H1 (cell line): ENCODE measurements around the gene FXN. TPM values are rescaled to one million over a fixed set of nuclear protein-coding genes. Genes with fewer than 3 reads are reported as not detected.

Source experiments
- ASH2L ChIP-seq: fragments of 200-600, 300-600 bp; sonication (generic); IDR thresholded peaks from one replicate; pipeline ENCODE4 v1.7.1; 2017; ENCODE audit warnings: low read length
- CTBP2 ChIP-seq: IDR thresholded peaks from 2 replicates; pipeline ENCODE4 v1.7.0; 2011; ENCODE audit warnings: borderline replicate concordance, mild to moderate bottlenecking, moderate library complexity, mixed read lengths, low read length; ENCODE audit not compliant: insufficient read depth, insufficient read length
- JUN ChIP-seq: IDR thresholded peaks from 2 replicates; pipeline ENCODE4 v1.6.1; 2011; ENCODE audit warnings: low read depth, mild to moderate bottlenecking, improper control_type of control experiment, low read length
- MAX ChIP-seq: IDR thresholded peaks from 2 replicates; pipeline ENCODE4 v1.6.1; 2012; ENCODE audit warnings: inconsistent platforms
- YY1 ChIP-seq: IDR thresholded peaks from 2 replicates; pipeline ENCODE4 v1.6.1; 2011; ENCODE audit warnings: low read depth, mild to moderate bottlenecking, low read length
- polyA plus RNA-seq, 7 experiments: library from polyadenylated mRNA; depleted of rRNA in 3 of 7; stranded (reverse) in 5 of 7; unstranded in 2 of 7; fragments of >200 nt in 5 of 7; fragments of 200-250 nt in 2 of 7; gene quantifications; 1 replicate in 5 of 7; 2 replicates in 1 of 7; 4 replicates in 1 of 7; pipeline versions ENCODE4 v1.2.1 to v1.2.3, GENCODE V29; 2011 to 2013; ENCODE audit warnings: missing spikeins in 2 of 7, mixed read lengths in 2 of 7
- total RNA-seq: library from RNA; stranded (reverse); fragmentation: NEBNext Ultra II Directional; extraction: Animal tissue kit (Norgen Biotek cat#: 25700); gene quantifications from 2 replicates; pipeline ENCODE4 v1.2.1, GENCODE V29; 2021
- TF ChIP-seq, protein P1 (sequence below): fragments of 300-600 bp; sonication (generic); IDR thresholded peaks from 2 replicates; pipeline ENCODE4 v1.7.1; 2012; ENCODE audit warnings: low read length, moderate library complexity, mild to moderate bottlenecking, inconsistent platforms; ENCODE audit not compliant: insufficient replicate concordance
- TF ChIP-seq, protein P2 (sequence below), 3 experiments: IDR thresholded peaks; 1 replicate in 2 of 3; 2 replicates in 1 of 3; pipeline versions ENCODE4 v1.5.1 to v1.6.1; 2011; ENCODE audit warnings: low read length in 3 of 3, mild to moderate bottlenecking in 3 of 3, inconsistent platforms in 2 of 3, low read depth in 1 of 3, moderate library complexity in 1 of 3; ENCODE audit not compliant: insufficient read depth in 1 of 3; ENCODE audit errors: control extremely low read depth in 1 of 3

Gene FXN
- total and polyA plus RNA-seq, 2 of the 8 experiments (the other 6 are each of a cell fraction or from before 2014, with no cell fraction given), result 34.2 to 37.5 TPM

- TF ChIP-seq, protein P1, sequence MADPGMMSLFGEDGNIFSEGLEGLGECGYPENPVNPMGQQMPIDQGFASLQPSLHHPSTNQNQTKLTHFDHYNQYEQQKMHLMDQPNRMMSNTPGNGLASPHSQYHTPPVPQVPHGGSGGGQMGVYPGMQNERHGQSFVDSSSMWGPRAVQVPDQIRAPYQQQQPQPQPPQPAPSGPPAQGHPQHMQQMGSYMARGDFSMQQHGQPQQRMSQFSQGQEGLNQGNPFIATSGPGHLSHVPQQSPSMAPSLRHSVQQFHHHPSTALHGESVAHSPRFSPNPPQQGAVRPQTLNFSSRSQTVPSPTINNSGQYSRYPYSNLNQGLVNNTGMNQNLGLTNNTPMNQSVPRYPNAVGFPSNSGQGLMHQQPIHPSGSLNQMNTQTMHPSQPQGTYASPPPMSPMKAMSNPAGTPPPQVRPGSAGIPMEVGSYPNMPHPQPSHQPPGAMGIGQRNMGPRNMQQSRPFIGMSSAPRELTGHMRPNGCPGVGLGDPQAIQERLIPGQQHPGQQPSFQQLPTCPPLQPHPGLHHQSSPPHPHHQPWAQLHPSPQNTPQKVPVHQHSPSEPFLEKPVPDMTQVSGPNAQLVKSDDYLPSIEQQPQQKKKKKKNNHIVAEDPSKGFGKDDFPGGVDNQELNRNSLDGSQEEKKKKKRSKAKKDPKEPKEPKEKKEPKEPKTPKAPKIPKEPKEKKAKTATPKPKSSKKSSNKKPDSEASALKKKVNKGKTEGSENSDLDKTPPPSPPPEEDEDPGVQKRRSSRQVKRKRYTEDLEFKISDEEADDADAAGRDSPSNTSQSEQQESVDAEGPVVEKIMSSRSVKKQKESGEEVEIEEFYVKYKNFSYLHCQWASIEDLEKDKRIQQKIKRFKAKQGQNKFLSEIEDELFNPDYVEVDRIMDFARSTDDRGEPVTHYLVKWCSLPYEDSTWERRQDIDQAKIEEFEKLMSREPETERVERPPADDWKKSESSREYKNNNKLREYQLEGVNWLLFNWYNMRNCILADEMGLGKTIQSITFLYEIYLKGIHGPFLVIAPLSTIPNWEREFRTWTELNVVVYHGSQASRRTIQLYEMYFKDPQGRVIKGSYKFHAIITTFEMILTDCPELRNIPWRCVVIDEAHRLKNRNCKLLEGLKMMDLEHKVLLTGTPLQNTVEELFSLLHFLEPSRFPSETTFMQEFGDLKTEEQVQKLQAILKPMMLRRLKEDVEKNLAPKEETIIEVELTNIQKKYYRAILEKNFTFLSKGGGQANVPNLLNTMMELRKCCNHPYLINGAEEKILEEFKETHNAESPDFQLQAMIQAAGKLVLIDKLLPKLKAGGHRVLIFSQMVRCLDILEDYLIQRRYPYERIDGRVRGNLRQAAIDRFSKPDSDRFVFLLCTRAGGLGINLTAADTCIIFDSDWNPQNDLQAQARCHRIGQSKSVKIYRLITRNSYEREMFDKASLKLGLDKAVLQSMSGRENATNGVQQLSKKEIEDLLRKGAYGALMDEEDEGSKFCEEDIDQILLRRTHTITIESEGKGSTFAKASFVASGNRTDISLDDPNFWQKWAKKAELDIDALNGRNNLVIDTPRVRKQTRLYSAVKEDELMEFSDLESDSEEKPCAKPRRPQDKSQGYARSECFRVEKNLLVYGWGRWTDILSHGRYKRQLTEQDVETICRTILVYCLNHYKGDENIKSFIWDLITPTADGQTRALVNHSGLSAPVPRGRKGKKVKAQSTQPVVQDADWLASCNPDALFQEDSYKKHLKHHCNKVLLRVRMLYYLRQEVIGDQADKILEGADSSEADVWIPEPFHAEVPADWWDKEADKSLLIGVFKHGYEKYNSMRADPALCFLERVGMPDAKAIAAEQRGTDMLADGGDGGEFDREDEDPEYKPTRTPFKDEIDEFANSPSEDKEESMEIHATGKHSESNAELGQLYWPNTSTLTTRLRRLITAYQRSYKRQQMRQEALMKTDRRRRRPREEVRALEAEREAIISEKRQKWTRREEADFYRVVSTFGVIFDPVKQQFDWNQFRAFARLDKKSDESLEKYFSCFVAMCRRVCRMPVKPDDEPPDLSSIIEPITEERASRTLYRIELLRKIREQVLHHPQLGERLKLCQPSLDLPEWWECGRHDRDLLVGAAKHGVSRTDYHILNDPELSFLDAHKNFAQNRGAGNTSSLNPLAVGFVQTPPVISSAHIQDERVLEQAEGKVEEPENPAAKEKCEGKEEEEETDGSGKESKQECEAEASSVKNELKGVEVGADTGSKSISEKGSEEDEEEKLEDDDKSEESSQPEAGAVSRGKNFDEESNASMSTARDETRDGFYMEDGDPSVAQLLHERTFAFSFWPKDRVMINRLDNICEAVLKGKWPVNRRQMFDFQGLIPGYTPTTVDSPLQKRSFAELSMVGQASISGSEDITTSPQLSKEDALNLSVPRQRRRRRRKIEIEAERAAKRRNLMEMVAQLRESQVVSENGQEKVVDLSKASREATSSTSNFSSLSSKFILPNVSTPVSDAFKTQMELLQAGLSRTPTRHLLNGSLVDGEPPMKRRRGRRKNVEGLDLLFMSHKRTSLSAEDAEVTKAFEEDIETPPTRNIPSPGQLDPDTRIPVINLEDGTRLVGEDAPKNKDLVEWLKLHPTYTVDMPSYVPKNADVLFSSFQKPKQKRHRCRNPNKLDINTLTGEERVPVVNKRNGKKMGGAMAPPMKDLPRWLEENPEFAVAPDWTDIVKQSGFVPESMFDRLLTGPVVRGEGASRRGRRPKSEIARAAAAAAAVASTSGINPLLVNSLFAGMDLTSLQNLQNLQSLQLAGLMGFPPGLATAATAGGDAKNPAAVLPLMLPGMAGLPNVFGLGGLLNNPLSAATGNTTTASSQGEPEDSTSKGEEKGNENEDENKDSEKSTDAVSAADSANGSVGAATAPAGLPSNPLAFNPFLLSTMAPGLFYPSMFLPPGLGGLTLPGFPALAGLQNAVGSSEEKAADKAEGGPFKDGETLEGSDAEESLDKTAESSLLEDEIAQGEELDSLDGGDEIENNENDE, result no peak
- TF ChIP-seq MAX (0 out of 2 replicates have a peak, but pooled peaks have one; percentile 27), ASH2L (no peak), JUN (no peak), CTBP2 (no peak), YY1 (peak; percentile 51; the same call in 1 of the 2 replicates)
- TF ChIP-seq, protein P2, sequence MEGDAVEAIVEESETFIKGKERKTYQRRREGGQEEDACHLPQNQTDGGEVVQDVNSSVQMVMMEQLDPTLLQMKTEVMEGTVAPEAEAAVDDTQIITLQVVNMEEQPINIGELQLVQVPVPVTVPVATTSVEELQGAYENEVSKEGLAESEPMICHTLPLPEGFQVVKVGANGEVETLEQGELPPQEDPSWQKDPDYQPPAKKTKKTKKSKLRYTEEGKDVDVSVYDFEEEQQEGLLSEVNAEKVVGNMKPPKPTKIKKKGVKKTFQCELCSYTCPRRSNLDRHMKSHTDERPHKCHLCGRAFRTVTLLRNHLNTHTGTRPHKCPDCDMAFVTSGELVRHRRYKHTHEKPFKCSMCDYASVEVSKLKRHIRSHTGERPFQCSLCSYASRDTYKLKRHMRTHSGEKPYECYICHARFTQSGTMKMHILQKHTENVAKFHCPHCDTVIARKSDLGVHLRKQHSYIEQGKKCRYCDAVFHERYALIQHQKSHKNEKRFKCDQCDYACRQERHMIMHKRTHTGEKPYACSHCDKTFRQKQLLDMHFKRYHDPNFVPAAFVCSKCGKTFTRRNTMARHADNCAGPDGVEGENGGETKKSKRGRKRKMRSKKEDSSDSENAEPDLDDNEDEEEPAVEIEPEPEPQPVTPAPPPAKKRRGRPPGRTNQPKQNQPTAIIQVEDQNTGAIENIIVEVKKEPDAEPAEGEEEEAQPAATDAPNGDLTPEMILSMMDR (IDR thresholded peaks at IDR 0.05; ENCODE audit: control extremely low read depth in 1 of 3, insufficient read depth in 1 of 3, low read depth in 1 of 3, low read length in 3 of 3), result peak; percentile 22 to 85 (median 73)
These were observed 8.0 kb upstream of the FXN start (continued) for GRCh38 chr9:69027355-69028097.
